HTR-8/SVneo (cell line): ENCODE results near the gene TSPAN4.

Source experiments
- DNase-seq: peaks from one replicate; pipeline ENCODE4 v3.0.0; 2011; ENCODE audit warnings: low spot score, mixed read lengths; ENCODE audit not compliant: insufficient read length
- FAIRE-seq: peaks from 2 replicates; lab custom pipeline; 2011; peaks lifted over from hg19 to GRCh38; lab: Jason Lieb, UNC

The TSPAN4 gene

DNA sequence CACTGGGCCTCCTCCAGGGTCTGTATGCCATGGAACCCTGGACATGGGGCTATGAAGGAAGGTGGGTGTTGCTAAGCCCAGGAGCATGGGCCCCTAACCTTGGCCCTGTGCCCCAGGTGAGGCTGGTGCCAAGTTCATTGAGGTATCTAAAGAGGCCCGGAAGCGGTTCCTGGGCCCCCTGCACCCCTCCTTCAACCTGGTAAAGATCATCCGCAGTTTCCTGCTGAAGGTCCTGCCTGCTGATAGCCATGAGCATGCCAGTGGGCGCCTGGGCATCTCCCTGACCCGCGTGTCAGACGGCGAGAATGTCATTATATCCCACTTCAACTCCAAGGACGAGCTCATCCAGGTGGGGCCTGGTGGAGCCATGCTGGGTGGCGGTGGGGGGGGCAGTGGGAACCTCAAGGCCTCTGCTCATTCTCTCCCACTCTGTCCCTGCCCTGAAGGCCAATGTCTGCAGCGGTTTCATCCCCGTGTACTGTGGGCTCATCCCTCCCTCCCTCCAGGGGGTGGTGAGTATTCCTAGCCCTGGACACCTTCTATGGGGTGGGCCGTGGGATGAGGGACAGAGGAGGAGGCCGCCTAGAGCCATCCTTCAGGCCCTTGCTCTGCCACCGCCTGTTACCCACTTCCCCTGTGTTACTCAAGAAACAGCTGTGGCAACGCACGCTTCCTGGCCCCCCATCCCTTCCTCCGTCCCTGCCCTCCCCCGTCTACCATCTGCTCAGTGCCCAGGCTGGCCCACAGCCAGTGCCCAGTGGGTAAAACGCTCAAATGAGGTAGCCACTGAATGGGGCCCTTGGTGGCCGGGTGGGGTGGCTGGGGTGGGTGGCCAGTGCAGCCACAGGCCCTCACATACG is 20.9 kb upstream of the TSPAN4 start:
- FAIRE-seq, result no peak
- DNase-seq, result no peak

GRCh38 chr11:823441-824291 is 19.0 kb upstream of the TSPAN4 start:
- no peak for DNase-seq
- no peak for FAIRE-seq

DNA sequence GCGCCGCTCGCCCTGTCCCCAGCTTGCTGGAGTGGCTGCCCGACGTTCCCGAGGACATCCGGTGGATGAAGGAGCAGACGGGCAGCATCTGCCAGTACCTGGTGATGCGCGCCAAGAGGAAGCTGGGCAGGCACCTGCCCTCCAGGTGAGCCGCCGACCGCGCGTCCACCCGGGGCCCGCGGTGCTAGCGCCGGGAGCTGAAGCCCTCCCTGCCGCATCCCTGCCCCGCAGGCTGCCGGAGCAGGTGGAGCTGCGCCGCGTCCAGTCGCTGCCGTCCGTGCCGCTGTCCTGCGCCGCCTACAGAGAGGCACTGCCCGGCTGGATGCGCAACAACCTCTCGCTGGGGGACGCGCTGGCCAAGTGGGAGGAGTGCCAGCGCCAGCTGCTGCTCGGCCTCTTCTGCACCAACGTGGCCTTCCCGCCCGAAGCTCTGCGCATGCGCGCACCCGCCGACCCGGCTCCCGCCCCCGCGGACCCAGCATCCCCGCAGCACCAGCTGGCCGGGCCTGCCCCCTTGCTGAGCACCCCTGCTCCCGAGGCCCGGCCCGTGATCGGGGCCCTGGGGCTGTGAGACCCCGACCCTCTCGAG is 18.3 kb upstream of the TSPAN4 start:
- FAIRE-seq (no peak), DNase-seq (no peak)

DNA sequence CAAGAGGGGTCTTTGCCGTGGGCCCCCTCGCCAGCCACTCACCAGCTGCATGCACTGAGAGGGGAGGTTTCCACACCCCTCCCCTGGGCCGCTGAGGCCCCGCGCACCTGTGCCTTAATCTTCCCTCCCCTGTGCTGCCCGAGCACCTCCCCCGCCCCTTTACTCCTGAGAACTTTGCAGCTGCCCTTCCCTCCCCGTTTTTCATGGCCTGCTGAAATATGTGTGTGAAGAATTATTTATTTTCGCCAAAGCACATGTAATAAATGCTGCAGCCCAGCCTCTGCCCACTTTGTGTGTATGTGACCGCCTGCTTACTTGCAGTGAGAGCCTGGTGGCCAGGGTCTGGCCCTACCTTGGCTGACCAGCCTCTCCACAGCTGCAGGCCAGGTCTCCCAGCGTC is 17.7 kb upstream of the TSPAN4 start:
- FAIRE-seq (no peak), DNase-seq (no peak)

- FAIRE-seq (no peak), DNase-seq (no peak)
Observed at GRCh38 chr11:825366-826226, 17.1 kb upstream of the TSPAN4 start.

DNA sequence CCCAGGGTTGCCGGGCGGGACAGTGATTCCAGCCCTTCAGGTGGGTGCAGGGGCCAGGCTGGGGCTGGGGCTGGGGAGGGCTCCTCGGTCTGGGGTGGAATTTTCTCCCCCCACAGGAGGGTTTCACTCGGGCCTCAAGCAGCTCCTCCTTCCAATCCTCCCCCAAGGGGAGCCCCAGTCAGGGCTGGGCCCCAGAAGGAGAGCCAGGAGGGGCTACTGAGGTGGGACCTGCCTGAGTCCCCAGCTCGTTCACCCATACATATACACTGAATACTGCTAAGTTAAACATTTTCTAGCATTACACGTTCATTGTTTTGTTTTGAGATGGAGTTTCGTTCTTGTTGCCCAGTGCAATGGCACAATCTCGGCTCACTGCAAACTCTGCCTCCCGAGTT is 16.4 kb upstream of the TSPAN4 start:
- FAIRE-seq, result no peak
- DNase-seq, result no peak

DNA sequence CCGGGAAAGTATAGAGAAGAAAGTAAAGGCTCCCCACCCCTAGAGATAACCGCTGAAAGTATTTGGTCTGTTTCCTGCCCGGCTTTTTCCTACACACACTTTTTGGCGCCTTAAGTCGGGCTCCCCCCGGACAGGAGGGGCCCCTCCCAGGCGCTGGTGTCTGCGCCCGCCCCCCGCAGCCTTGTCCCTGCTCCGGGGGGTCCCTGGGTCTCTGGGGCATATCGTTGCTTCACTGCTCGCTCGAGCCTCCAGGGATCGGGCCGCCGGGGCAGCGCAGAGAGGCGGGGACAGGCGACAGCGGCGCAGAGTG is 15.9 kb upstream of the TSPAN4 start:
- DNase-seq (no peak), FAIRE-seq (no peak)

- no peak for FAIRE-seq
- DNase-seq, result no peak
Observed at GRCh38 chr11:827146-827896, 15.3 kb upstream of the TSPAN4 start.

DNA sequence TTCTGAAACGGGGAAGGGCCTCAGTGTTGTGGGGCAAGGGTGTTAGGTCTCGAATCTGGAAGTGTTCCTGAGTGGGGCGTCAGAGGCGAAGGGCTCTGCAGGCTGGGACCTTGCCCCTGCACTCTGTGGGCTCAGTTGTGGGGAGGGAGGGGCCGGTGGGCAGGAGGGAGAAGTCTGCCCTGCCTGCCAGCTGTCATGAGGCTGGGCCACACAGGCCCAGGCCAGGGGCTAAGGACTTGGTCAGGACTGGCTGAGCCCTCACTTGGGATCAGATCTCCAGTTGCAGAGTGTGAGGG is 14.8 kb upstream of the TSPAN4 start, which contains the start of gene CRACR2B:
TSS of gene CRACR2B (plus strand) at position 23 of the 296 bp plus-strand sequence. CDS start 689 bp downstream, outside the sequence.
- FAIRE-seq, result no peak
- no peak for DNase-seq

GRCh38 chr11:828506-829175 is 14.0 kb upstream of the TSPAN4 start:
- DNase-seq (no peak), FAIRE-seq (no peak)

DNA sequence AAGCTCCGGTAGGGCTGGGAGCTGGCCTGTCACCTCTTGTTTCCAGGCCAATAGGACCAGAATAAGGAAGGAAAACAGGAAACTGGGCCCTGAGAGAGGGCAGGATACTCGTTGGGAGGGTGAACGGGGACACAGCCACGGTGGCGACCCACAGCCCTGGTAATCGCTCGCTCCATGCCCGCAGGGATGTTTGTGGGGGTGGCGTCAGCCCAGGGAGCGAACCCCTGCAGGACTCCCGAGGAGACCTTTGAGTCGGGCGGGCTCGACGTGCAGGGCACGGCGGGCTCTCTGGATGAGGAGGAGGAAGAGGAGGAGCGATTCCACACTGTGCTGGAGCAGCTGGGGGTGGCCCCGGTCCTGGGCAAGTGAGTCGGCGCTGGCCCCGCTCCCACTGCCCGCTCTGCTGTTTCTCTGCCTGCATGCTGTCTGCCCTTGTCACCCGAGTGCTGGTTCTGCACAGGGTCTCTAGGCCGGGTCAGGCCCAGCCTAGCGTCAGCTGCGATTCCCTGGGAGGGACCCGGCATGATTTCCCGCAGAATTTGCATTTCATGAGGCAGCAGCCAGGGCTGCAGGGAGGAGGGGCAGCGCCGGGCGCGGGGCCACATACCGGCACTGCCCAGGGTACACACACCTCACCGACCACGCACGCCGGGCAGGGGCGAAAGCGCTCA is 13.3 kb upstream of the TSPAN4 start:
- FAIRE-seq (no peak), DNase-seq (no peak)

DNA sequence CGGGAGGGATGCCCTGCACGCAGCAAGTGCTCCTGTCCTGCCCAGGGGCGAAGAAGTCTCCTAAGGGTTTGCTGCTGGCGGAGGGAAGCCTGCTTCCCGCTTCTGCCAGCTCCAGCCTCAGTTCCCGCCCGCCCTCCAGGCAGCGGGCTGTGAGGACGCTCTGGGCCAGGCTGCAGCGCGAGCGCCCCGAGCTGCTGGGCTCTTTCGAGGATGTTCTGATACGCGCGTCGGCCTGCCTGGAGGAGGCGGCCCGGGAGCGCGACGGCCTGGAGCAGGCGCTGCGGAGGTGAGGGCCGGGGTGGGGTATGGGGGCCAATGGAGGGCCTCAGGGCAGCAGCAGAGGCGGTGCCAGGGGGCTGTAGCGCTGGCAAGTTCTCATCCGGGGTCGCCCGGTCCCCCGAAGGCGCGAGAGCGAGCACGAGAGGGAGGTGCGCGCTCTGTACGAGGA is 12.8 kb upstream of the TSPAN4 start:
- FAIRE-seq, result no peak

GRCh38 chr11:830295-831117 is 12.1 kb upstream of the TSPAN4 start:
- DNase-seq (no peak), FAIRE-seq (no peak)

More for the DNA sequence above, 12.8 kb upstream of the TSPAN4 start:
- no peak for DNase-seq

GRCh38 chr11:831118-831864 is 11.4 kb upstream of the TSPAN4 start:
- FAIRE-seq, result peak; percentile 40

DNA sequence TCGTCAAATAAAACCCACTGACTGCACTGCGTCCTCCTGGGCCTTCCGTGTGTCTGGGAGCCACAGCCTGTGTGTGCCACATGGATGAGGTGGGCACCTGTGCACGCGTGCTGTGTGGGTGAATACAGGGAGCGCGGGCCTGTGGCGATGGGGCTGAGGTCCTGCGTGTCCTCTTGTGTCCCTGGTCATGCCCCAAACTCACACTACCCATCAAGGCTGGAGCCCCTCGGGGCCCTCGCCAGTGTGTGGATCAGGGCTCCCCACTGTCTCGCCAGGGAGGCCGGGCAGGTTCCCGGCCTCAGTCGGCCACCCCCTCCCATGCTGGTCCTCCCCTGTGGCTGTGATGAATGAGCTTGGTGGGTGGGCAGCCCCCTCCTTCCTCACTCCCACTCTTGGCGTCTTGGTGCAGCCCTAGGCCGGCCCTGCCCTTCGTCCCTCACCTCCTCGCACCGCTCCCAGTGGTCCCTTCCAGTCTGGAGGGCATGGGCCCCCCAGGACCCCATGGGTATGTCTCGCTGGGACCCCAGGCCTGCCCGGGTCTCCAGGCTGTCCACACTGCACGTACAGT is 10.6 kb upstream of the TSPAN4 start:
- FAIRE-seq, result peak; percentile 33
- DNase-seq, result no peak

More at GRCh38 chr11:831118-831864, 11.4 kb upstream of the TSPAN4 start:
- no peak for DNase-seq

- FAIRE-seq (peak; percentile 69), DNase-seq (peak; percentile 60)
Observed at GRCh38 chr11:832529-833113, 10.0 kb upstream of the TSPAN4 start, which contains the start of gene CD151. TSS of gene CD151 (plus strand) at chr11:832952. CDS start at chr11:836070, 3,118 bp downstream.
